ACHN (cell line): ENCODE measurements around the gene PDE4B.
A peak's percentile ranks its signal among the peaks of the same experiment; 100 is the strongest.

Source experiments
- DNase-seq: peaks from one replicate; pipeline ENCODE4 v3.0.0-alpha.2; 2015
- in situ Hi-C: cut with HindIII; loops from 2 replicates; pipeline ENCODE4 v1.10.0; 2017; ENCODE audit warnings: low sequenced_read_pairs, low pct_ligation_motif_present, low pct_unique_long_range_greater_than_20kb

PDE4B gene

GRCh38 chr1:66247415-66248208 is 454.9 kb downstream of the PDE4B start:
- DNase-seq = no peak
- in situ Hi-C loops = loop anchor here (25.0 kb wide), 1 partner anchor 285 kb away; no protein-coding TSS in a partner anchor

- DNase-seq = no peak
- in situ Hi-C loops = loop anchor here (25.0 kb wide), 1 partner anchor 286 kb away; no protein-coding TSS in a partner anchor
These were observed 455.6 kb downstream of the PDE4B start for GRCh38 chr1:66248257-66248656.

GRCh38 chr1:66248746-66249145 is 456.1 kb downstream of the PDE4B start:
- in situ Hi-C loops = loop anchor here (25.0 kb wide), 1 partner anchor 286 kb away; no protein-coding TSS in a partner anchor
- DNase-seq = no peak

- no peak for DNase-seq
- in situ Hi-C loops = no loop called here
These were observed 457.4 kb downstream of the PDE4B start for GRCh38 chr1:66250075-66250474.

- no peak for DNase-seq
- in situ Hi-C loops = no loop called here
These were observed 457.8 kb downstream of the PDE4B start for GRCh38 chr1:66250478-66250877.

- in situ Hi-C loops = no loop called here
- DNase-seq = no peak
These were observed 458.9 kb downstream of the PDE4B start for GRCh38 chr1:66251546-66251945.

- in situ Hi-C loops = no loop called here
These were observed 460.7 kb downstream of the PDE4B start for GRCh38 chr1:66253330-66253921.

GRCh38 chr1:66254785-66255184 is 462.1 kb downstream of the PDE4B start:
- in situ Hi-C loops = no loop called here
- no peak for DNase-seq

More at GRCh38 chr1:66253330-66253921, 460.7 kb downstream of the PDE4B start:
- DNase-seq = peak; percentile 65

- no peak for DNase-seq
- in situ Hi-C loops = no loop called here
These were observed 464.2 kb downstream of the PDE4B start for GRCh38 chr1:66256629-66257572.

- in situ Hi-C loops = no loop called here
- DNase-seq = no peak
These were observed 465.9 kb downstream of the PDE4B start for GRCh38 chr1:66258404-66259105.

GRCh38 chr1:66261364-66261763 is 468.7 kb downstream of the PDE4B start:
- no peak for DNase-seq
- in situ Hi-C loops = no loop called here

- in situ Hi-C loops = no loop called here
- DNase-seq = peak; percentile 1
These were observed 469.7 kb downstream of the PDE4B start for GRCh38 chr1:66262208-66262963.

GRCh38 chr1:66265268-66265667 is 472.6 kb downstream of the PDE4B start:
- in situ Hi-C loops = no loop called here
- DNase-seq = no peak

GRCh38 chr1:66265796-66266195 is 473.1 kb downstream of the PDE4B start:
- DNase-seq = no peak

GRCh38 chr1:66266350-66266749 is 473.7 kb downstream of the PDE4B start:
- no peak for DNase-seq
- in situ Hi-C loops = no loop called here

More at GRCh38 chr1:66265796-66266195, 473.1 kb downstream of the PDE4B start:
- in situ Hi-C loops = no loop called here

- DNase-seq = no peak
- in situ Hi-C loops = no loop called here
These were observed 474.1 kb downstream of the PDE4B start for GRCh38 chr1:66266756-66267155.

GRCh38 chr1:66267201-66267940 is 474.7 kb downstream of the PDE4B start:
- no peak for DNase-seq
- in situ Hi-C loops = no loop called here
